Activated T-helper 1 cell treated with anti-CD3 and anti-CD28 coated beads, Interleukin-2, amount 50 U/mL, for 16 hours (primary cell): Measurements from ENCODE around the gene XK.

ENCODE experiments used
- DNase-seq, 2 donors: peaks; one replicate each; pipeline ENCODE4 v3.0.0-alpha.2; 2020; ENCODE audit warnings: low read depth in 1 of 2, low spot score in 1 of 2

The XK gene

DNA sequence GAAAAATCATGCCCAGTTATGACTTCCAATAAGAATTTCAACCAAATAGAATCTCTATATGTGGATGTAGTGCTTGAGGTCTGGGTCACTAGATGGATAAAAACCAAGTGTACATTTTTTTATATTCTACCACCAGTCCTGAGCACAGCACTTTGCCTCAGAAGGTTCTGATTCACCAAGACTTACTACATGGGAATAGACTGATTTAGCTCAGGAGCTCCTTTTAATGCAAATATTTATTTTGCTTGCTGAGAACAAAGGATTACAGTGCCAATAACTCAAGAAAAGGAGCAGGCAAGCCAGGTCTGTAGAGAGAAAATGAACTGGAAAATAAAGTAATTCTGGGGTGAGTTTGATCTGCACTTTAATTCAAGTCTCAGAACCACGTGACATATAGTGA lies 6.4 kb upstream of the XK start:
- DNase-seq: no peak

DNA sequence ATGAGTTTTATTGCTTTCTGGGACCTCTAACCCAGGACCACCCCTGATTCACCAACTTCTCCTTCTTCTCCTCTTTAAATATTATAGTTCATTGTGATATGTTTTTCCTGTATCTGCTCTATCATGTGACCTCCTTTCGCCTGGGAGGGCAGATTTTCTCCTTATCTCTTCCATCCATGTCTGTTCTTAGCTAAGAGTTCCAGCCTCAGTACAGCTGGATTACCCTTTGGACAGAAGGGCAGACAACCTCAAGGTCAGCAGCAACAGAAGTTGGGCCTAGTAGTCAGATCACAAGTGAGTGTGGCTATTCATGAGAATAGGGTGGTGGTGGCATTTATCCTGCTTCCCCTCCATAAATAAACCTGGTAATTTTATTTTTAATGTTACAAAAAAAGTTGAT lies 5.7 kb upstream of the XK start:
- no peak for DNase-seq

DNA sequence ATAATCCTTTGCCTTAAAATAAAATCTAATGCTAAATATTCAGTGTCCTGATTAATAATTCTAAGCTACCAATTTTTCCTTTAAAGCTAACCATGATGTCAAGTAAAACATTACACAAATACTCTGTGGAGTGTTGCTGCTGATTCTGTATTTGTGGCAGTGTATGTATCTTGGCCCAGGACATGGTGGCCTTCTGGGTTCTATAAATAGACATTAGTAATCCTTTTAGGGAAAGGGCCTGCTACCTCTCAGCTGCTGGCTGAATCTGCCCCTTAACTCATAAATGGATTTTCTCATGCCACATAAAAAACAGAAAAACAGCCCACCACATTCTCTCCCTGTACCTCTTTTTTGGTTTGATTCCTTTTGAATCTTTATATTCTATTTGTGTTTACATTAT lies 1.2 kb upstream of the XK start:
- DNase-seq: no peak

DNA sequence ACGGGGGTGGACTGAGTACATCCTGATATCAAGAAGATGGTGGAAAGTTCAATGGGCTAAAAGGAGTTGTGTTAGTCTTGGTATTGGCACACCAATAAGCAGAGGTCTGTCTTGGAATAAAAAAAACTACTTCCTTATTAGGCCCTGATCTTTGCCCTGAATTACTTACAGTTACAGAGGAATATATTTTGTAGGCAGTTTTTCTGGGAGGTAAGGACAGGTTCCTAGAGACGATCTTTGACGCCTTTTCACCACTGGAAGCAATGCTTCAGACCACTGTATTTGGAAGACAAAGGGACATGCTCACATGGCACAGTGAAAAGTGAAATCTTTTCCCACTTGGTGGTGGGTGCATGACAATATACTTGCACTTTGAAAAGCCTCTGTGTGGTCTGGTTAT lies 618 bp upstream of the XK start:
- no peak for DNase-seq

DNA sequence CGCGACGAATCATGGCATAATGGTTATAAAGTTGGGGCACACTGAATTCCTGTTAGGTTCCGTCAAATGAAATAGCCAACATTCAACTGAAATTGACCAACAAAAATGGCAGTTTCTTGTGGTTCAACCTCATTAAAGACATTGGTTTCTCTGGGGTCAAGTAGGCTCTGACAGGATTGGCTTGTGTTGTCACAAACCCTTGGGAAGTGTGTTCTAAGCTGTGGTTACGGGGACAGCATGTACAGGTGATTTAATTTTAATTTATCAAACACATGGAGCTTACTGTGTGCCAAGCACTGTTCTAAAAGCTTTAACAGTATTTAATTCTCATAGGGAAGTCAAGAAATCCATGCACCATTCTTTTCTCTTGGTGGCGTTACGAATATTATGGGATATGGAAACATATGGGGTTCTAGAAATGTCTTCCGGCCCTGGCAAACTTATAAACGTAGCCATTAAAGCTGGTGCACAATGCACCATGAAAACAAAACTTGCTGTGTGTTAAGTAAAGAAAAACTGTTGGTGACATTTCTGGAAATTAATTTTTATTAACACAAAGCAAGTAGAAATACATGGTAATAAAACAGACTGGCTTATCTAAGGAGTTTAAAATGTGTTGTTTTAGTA lies 891 bp downstream of the XK start:
- DNase-seq: no peak

DNA sequence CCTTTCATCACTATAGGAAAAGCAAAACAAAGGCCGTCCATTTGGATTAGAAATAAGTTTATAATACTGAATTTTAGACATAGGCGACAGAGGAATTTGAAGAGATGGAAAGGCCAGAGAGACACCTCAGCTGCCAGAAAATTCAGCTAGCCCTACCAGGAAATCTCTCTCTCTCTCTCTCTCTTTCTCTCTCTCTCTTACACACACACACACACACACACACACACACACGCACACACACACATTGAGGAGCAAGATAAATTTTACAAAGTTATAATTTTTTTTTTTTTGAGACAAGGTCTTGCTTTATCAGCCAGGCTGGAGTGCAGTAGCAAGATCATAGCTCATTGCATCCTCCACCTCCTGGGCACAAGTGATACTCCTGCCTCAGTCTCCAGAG lies 1.4 kb downstream of the XK start:
- no peak for DNase-seq

DNA sequence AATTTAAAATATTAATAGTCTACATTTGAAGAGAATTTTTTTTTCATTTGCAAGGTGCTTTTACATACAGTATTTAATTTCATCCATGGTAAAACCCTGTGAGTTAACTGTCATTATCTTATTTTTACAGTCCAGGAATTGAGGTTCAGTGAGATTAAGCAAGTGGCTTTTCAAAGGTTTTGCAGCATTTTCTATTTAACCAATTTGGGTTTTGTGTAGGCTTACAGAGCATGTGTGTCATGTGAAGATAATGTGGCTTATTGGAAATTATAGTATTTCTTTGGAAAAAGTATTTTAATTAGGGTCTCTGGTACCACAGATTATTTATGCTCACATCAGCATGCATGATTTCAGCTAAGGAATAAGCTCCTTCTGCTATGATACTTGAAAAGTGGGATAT lies 4.5 kb downstream of the XK start:
- no peak for DNase-seq

DNA sequence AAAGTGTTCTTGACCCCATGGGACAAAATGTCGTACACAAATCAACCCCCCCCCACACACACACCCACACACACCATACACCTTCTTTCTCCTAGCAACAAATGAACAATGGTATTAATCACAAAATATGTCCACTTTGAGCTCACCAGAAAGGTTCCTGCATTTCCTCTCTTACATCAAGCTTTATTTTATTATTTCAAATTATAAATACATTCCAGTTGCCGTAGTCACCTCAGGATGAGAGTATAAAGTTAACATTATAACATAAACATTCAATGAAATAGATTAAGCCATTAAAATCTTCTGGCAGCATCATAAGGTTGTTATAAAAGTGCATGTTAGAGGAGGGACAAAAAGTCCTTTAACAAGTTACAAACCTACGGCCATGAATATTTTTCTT lies 7.3 kb downstream of the XK start:
- DNase-seq: no peak

DNA sequence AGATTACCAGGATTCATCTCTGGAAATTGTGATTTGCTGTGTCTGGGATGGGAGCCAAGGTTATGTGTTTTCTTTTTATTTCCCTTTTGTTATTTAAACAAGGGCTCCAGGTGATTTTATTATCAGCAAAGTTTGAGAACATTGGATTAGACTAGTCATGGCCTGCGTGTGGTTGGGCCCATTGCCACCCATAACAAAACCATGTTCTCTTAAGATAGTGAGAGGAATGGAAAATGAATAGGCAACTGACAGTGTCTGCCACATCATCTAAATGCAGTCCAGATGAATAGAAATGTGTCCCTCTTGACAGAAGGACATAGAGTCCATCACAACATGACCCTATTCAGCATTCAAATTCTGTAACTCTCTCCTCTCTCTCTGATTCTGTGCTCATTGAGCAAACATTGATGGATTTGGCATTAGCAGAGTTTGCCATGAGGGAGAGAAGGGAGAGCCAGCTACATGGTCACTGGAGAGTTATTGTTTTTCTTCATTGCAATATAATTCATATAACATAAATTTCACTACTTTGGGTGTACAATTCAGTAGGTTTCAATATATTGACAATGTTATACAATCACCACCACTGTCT lies 11.7 kb downstream of the XK start:
- DNase-seq: no peak

DNA sequence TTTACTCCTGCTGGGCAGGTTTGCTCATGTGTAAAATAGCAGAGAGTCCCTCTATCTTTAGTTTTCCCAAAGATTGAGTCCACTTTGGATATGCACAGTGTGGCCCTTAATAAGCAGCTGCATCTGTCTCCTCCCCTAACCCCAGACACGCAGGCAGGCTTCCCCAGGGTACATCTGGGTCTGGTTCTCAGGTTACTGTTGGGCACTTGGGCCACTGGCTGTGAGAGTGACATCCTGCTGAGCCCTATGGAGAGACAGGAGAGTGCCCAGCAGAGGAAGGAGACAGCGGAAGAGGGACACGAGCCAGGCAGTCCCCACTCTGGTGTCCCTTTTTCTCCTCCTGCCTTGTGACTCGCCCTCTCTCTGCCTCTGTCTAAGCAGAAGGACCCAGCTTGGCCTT lies 16.0 kb downstream of the XK start:
- DNase-seq: no peak

DNA sequence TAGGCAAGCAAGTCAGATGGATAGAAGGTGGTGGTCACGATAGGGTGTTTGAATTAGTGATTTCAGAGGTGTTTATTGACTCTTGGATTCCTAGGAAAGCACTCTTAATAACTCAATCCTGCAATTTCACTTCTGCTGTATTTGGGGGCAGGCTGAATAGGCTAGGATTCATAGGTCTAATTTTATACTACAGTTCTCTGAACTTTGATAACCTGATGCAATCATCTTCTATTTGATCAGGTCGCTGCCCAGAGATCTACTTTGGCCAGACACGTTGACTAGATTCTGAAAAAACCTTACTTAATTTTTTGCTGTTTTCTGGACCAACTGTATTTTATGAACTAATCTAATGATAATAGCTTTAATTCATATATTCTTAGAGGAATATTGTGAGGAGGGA lies 26.4 kb downstream of the XK start:
- DNase-seq: no peak

DNA sequence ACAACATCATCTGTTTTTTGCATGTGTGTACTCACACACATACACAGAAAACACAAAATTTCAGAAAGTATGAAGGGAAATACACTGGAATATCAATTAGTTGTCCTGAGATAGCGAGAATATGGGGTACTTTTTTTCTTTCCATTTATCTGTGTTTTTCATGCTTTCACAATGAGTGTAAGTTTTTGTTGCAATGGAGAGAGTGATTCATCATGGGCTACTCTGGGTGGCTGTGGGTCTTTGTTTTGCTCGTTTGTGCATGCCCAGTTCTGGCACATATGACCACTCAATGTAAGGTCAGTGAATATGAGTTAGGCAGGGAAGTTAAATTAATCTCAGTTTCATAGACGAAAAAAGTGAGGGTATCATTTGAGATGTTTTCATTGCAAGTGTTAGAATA lies 26.9 kb downstream of the XK start:
- DNase-seq: no peak

DNA sequence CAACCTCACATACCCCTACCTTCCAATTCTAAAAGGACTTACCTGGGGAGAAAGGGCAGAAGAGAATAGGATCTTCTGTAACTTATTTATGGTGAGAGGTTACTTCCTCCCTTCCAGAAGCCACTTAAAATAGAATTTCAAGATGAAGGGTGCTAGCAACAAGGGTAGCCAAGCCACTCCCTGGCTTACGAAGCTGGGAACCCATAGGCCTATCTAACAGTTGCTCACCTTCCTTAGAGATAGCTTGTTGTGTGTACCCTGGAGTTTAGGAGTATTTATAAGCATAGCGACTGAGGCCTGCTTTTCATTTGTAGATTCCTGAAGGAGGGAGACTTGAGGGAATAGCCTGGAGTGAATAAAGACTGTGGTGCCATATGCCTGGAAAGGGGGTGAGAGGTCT lies 28.9 kb downstream of the XK start:
- no peak for DNase-seq

DNA sequence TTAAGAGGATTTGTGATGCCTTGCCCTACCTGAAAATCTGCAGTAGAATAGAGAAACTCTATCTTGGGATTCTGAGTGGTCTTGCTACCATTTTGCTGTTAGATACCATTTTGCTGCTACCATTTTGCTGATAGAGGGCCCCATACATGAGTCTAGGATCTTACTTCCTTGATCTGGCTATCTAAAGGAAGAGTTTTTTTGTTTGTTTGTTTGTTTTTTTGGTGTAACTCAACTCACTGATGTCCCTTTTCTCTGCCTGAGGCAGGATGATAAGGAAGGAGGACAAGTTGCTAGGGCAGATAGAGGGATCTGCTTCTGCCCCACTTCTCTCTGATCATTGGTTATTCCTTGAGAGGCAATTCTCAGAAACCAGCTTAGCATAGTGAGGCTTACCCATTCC lies 31.0 kb downstream of the XK start:
- no peak for DNase-seq

DNA sequence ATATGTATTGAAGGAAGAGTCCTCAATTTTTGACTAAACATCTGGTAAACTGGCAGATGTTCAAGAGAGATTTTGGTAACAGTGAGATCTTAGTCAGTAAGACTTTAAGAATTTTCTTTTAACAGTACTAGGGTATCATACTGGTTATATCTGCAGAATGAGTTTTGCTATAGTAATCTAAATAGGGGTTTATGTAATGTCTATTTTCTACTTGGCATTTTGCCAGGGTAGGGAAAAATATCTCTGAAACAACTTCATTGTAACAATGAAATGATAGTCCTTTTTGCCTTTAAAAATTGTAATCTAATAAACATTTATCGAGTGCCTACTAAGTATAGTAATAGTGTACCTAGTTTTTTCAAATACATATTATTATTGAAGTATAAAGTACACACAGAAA lies 32.1 kb downstream of the XK start:
- DNase-seq: no peak

DNA sequence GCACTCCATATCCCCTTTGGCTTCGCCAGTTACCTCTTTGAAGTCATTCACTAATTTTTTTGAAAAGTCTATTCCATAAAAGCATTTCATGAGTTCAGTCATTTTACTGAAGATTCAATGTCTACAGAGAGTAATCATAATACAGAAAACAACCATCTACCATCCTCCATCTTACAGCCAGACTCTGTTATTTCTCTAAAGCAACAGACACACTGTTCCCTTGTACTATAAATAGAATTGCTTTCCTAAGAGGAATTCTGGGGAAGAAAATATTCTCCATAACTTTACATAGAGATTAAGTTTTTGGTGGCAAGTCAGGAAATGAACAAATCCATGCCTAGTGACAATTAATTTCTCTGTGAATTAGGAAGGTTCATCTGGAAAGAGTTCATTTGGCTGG lies 37.0 kb downstream of the XK start:
- DNase-seq: no peak

DNA sequence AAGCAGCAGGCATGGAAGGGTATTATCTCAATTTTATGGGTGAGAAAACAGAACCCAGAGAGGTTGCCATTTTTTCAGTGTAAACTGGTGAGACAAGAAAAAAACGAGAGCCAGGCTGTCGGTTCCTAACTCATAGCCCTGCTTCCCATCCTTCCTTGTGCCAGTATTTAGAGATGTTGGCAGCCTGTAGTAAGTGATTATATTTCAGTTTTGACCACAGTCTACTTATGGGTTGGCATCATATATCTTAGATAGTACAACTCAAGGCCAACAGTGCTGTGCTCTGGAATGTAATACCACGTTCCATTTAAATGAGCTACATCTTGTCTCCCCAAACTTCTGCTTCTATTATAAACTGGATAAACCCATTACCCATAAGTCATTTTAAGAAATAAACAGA lies 40.8 kb downstream of the XK start:
- no peak for DNase-seq

DNA sequence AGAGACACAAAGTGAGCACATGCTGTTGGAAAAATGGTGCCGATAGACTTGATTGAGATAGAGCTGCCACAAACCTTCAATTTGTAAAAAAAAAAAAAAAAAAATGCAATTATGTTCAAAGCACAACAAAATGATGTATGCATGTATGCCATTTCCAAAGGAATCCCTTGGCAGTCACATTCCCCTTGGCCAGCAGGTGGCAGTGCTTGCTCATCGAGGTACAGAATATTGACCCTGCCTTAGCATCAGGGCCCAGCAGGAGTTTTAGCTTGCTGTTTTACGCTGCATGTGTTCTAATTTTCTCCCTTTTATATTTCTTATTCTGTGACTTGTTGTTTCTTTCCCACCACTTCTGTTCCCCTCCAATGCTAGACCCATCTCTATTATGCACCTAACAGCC lies 59.8 kb downstream of the XK start:
- DNase-seq: peak; percentile 29 to 56

DNA sequence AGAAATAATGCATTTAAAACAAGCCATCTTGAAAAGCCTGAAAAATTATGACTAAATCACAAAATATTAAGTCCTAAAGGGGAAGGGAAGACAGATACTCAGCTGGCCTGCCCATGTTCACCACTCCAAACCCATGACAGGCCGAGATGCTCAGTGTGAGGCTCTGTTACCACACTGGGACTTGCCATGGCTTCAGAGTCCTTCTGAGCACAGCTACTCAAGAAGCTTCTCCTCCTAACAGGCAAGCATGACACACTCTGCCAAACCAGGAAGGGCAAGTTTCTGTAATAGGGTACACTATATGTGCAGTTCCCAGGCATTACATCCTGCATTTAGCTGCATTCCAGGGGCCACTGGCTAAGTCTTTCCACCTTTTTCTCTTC lies 60.2 kb downstream of the XK start:
- DNase-seq: no peak

DNA sequence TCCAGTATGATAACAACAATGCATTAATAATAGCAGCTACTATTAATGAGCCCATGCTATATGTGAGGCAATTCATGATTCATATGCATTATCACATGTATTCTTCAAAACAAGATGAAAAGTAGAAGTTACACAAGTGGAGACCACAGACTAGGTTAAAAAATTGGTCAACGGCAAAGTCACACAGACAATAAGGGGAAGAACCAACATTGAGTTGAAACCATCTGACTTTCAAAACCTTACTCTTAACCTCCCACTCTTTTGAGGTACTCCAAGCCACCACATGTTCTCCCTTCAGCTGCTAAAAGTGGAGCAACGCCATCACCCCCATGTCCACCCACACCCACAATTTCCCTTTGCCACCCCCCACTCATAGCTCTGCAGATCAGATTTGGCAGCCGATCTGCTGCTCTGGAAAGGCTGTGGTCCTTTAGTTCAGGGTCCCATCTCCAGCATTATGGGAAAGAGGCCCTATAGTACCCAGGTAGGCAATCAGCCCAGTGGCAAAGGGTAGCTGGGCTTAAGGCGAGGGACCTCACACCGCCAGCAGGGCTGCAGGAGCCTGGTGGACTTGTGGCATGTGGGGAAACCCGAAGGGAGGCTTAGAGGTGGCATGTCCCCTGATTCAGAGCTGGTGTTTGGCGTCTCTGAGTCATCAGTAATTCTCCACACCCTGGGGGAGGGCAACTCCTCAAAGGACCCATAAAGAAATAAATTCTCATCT lies 60.8 kb downstream of the XK start:
- no peak for DNase-seq

DNA sequence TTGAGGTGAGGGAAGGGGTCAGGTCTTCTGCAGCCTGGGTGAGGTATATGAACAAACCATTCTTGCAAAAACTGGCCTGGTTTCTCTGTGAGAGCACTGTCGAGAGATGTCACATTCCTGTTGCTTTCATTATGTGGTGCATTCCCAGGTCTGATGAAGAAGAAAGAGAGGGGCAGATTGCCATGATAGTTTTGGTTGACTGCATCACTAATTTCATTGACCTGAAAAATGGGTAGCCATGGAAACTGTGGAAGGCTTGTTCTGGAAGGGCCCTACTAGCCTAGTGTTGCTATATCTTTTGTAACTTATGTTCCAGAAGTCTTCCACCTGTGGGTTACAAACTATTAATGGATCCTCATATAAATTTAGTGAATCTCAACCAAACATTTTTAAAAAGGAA lies 61.4 kb downstream of the XK start:
- DNase-seq: no peak

DNA sequence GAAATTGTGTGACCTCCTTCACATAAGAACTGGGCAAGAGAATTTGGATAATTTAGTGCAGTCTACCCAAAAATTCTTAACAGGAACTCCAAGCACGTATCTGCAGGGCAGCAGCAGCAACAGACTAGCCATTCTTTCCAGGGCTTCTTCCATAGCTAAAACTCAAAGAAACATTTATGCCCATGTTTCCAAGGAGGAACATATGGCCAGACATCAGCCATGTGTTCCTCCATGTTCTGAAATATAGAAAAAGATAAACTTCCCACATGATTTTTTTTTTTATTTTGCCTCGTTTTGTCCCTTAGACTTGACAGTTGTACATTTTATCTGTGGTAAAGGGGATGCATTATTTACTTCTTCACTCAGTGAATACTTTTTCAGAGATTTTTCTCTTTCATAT lies 66.7 kb downstream of the XK start:
- no peak for DNase-seq

DNA sequence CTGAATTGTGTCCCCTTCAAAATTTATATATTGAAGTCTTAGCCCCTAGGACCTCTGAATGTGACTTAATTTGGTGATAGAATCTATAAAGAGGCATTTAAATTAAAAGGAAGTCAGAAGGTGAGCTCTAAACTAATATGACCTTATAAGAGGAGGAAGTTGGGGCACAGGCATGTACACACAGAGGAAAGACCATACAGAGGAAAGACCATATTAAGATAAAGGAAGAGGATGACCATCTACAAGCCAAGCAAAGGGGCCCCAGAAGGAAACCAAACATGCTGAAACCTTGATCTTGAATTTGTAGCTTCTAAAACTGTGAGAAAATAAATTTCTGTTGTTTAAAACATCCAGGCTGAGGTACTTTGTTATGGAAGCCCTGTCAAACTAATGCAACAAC lies 67.3 kb downstream of the XK start:
- no peak for DNase-seq
